HL-60 (cell line): ENCODE results near the gene CMBL.

Source experiments
- DNase-seq, 2 experiments: peaks; one replicate each; pipeline ENCODE4 v3.0.0-alpha.2; 2010 to 2020; ENCODE audit warnings: low read depth in 1 of 2, low spot score in 1 of 2
- H3K27ac ChIP-seq: fragments of 250-450 bp; sonication (Bioruptor Pico); replicated peaks from 2 replicates; pipeline ENCODE4 v1.5.1; 2020; ENCODE audit warnings: mild to moderate bottlenecking, moderate library complexity
- H3K27me3 ChIP-seq: fragments of 250-450 bp; sonication (Bioruptor Pico); 2 replicates; pipeline ENCODE4 v1.5.1; 2021; ENCODE audit warnings: mild to moderate bottlenecking, moderate library complexity; ENCODE audit not compliant: insufficient read depth, poor library complexity, severe bottlenecking
- H3K4me3 ChIP-seq: replicated peaks from 2 replicates; pipeline ENCODE4 v1.5.1; 2011; ENCODE audit warnings: mild to moderate bottlenecking, control low read depth, low read length; ENCODE audit not compliant: insufficient read depth
- CTCF ChIP-seq: IDR thresholded peaks from one replicate; pipeline ENCODE4 v1.5.1; 2011; ENCODE audit warnings: low read length, control low read depth, inconsistent platforms; ENCODE audit not compliant: insufficient read depth
- GABPA ChIP-seq: IDR thresholded peaks from 2 replicates; pipeline ENCODE4 v1.6.1; 2012; ENCODE audit warnings: low read depth
- POLR2AphosphoS5 ChIP-seq: IDR thresholded peaks from 2 replicates; pipeline ENCODE4 v1.6.1; 2012; ENCODE audit warnings: low read depth
- SPI1 ChIP-seq: IDR thresholded peaks from 2 replicates; pipeline ENCODE4 v1.6.1; 2012; ENCODE audit warnings: low read depth, mild to moderate bottlenecking, borderline replicate concordance
- TF ChIP-seq, protein P1 (sequence below): IDR thresholded peaks from 2 replicates; pipeline ENCODE4 v1.6.1; 2012; ENCODE audit warnings: low read depth; ENCODE audit not compliant: insufficient replicate concordance

CMBL gene

DNA sequence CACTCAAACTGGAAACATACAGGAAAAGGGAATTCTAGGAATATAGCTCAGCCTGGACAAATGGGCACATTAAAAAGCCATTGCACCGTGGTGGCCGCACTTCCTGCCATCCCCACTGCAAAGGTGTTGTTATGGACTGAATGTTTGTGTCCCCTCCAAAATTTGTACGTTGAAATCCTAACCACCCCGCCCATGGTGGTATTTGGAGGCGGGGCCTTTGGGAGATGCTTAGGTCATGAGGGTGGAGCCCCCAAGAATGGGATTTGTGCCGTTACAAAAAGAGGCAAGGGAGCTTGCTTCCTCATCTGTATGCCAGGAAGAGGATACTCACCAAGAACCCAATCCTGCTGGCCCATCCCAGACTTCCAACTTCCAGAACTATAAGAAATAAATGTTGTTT, 1.1 kb upstream of the CMBL start:
- no peak for DNase-seq
- H3K27ac ChIP-seq: no peak overlapping the region
- H3K27me3 ChIP-seq: no peaks in the 10 kb centered on the region
- H3K4me3 ChIP-seq: no peak overlapping the region
- no peak for TF ChIP-seq SPI1
- TF ChIP-seq, protein P1, sequence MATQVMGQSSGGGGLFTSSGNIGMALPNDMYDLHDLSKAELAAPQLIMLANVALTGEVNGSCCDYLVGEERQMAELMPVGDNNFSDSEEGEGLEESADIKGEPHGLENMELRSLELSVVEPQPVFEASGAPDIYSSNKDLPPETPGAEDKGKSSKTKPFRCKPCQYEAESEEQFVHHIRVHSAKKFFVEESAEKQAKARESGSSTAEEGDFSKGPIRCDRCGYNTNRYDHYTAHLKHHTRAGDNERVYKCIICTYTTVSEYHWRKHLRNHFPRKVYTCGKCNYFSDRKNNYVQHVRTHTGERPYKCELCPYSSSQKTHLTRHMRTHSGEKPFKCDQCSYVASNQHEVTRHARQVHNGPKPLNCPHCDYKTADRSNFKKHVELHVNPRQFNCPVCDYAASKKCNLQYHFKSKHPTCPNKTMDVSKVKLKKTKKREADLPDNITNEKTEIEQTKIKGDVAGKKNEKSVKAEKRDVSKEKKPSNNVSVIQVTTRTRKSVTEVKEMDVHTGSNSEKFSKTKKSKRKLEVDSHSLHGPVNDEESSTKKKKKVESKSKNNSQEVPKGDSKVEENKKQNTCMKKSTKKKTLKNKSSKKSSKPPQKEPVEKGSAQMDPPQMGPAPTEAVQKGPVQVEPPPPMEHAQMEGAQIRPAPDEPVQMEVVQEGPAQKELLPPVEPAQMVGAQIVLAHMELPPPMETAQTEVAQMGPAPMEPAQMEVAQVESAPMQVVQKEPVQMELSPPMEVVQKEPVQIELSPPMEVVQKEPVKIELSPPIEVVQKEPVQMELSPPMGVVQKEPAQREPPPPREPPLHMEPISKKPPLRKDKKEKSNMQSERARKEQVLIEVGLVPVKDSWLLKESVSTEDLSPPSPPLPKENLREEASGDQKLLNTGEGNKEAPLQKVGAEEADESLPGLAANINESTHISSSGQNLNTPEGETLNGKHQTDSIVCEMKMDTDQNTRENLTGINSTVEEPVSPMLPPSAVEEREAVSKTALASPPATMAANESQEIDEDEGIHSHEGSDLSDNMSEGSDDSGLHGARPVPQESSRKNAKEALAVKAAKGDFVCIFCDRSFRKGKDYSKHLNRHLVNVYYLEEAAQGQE: no peak

GRCh38 chr5:10306806-10307205, 896 bp downstream of the CMBL start:
- H3K4me3 ChIP-seq: no peak overlapping the region

GRCh38 chr5:10306114-10306513, 1.6 kb downstream of the CMBL start:
- H3K4me3 ChIP-seq: no peak overlapping the region

More at GRCh38 chr5:10306806-10307205, 896 bp downstream of the CMBL start:
- no peaks in the 10 kb centered on the region for H3K27me3 ChIP-seq
- TF ChIP-seq, protein P1: no peak
- TF ChIP-seq POLR2AphosphoS5: no peak
- no peak for TF ChIP-seq GABPA
- TF ChIP-seq CTCF: no peak
- TF ChIP-seq SPI1: no peak
- no peak for DNase-seq
- no peak overlapping the region; the same call in 1 of the 2 replicates for H3K27ac ChIP-seq

DNA sequence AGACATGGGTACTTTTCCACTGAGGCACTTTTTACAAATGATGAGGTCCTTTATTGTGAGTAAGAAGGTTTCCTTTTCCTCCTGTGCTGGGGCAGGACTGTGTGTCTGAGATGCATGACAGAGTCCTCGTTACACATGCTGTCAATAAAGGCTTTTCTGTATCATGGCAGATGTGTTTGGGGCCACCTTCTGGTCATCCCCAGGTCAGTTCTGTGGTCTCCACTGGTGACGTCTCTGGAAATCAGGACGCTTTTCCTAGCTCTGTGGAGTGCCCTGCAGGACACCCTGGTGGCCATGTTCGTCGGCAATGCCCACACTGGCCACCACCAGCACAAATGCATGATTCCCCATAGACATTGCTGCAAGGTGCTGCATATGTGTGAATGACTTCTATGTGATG, 2.8 kb downstream of the CMBL start:
- Histone ChIP-seq H3K27me3 (no peaks in the 10 kb centered on the region), H3K27ac (no peak overlapping the region), H3K4me3 (no peak overlapping the region)
- DNase-seq: no peak
- TF ChIP-seq, protein P1: no peak
- TF ChIP-seq GABPA (no peak), SPI1 (no peak), CTCF (no peak), POLR2AphosphoS5 (no peak)

More at GRCh38 chr5:10306114-10306513, 1.6 kb downstream of the CMBL start:
- TF ChIP-seq SPI1: no peak
- TF ChIP-seq, protein P1: no peak
- TF ChIP-seq POLR2AphosphoS5: no peak
- H3K27ac ChIP-seq: no peak overlapping the region
- no peak for DNase-seq
- no peaks in the 10 kb centered on the region for H3K27me3 ChIP-seq
